Hepatocyte (in vitro differentiated cells): ENCODE measurements around the gene TBX21. TPM values are rescaled to one million over a fixed set of nuclear protein-coding genes. Genes with fewer than 3 reads are reported as not detected.
"Not testable (repeated sequence)": the region's sequence is repeated elsewhere in the genome, so short reads cannot be mapped to it uniquely, and the experiment has no call there.

Experiments used
- DNase-seq: peaks from one replicate; pipeline ENCODE4 v3.0.0-alpha.2; 2016; ENCODE audit warnings: low spot score
- H2AFZ ChIP-seq: fragments of 200-600 bp; sonication (generic); 2 replicates; pipeline ENCODE4 v1.6.0; 2016; ENCODE audit warnings: antibody characterized with exemption, mild to moderate bottlenecking
- H3K27ac ChIP-seq: fragments of 200-600 bp; sonication (generic); 2 replicates; pipeline ENCODE4 v1.5.1; 2016; ENCODE audit warnings: mild to moderate bottlenecking
- H3K27me3 ChIP-seq: fragments of 200-600 bp; sonication (generic); 2 replicates; pipeline ENCODE4 v1.6.1; 2016
- H3K36me3 ChIP-seq: fragments of 200-600 bp; sonication (generic); replicated peaks from 2 replicates; pipeline ENCODE4 v1.5.1; 2016; ENCODE audit warnings: low read depth; ENCODE audit not compliant: insufficient read depth
- H3K4me1 ChIP-seq: fragments of 200-600 bp; sonication (generic); 2 replicates; pipeline ENCODE4 v1.5.1; 2016; ENCODE audit warnings: mild to moderate bottlenecking, moderate library complexity; ENCODE audit not compliant: insufficient read depth
- H3K4me2 ChIP-seq: fragments of 200-600 bp; sonication (generic); 2 replicates; pipeline ENCODE4 v1.6.0; 2016
- H3K4me3 ChIP-seq: fragments of 200-600 bp; sonication (generic); 2 replicates; pipeline ENCODE4 v1.5.1; 2016; ENCODE audit warnings: mild to moderate bottlenecking
- H3K79me2 ChIP-seq: fragments of 200-600 bp; sonication (generic); 2 replicates; pipeline ENCODE4 v1.6.0; 2017; ENCODE audit warnings: mild to moderate bottlenecking
- H3K9me2 ChIP-seq: fragments of 200-600 bp; sonication (generic); replicated peaks from 2 replicates; pipeline ENCODE4 v1.6.0; 2017; ENCODE audit warnings: mild to moderate bottlenecking; ENCODE audit not compliant: insufficient read depth
- H3K9me3 ChIP-seq: fragments of 200-600 bp; sonication (generic); 2 replicates; pipeline ENCODE4 v1.5.1; 2016; ENCODE audit warnings: low read depth, mild to moderate bottlenecking
- H4K20me1 ChIP-seq: fragments of 200-600 bp; sonication (generic); 2 replicates; pipeline ENCODE4 v1.6.0; 2016; ENCODE audit warnings: mild to moderate bottlenecking; ENCODE audit not compliant: insufficient read depth, poor library complexity, severe bottlenecking
- EZH2 ChIP-seq: fragments of 200-600 bp; sonication (generic); IDR thresholded peaks from 2 replicates; pipeline ENCODE4 v1.6.1; 2016; ENCODE audit warnings: antibody characterized with exemption, mild to moderate bottlenecking, borderline replicate concordance
- EZH2phosphoT487 ChIP-seq: fragments of 200-600 bp; sonication (generic); IDR thresholded peaks from one replicate; pipeline ENCODE4 v1.6.1; 2018; ENCODE audit warnings: antibody characterized with exemption, mild to moderate bottlenecking, low read depth, moderate library complexity; ENCODE audit not compliant: unreplicated experiment, severe bottlenecking
- WGBS: methylation state at CpG from one replicate; pipeline ENCODE4 v1.1.6; 2016; ENCODE audit warnings: low lambda C conversion rate; ENCODE audit errors: missing lambda C conversion rate; 5-methylcytosine and 5-hydroxymethylcytosine counted together
- polyA plus RNA-seq: library from polyadenylated mRNA; unstranded; fragments of >200 nt; fragmentation: Nextera tagmentation; extraction: Ambion mirVana; gene quantifications from 2 replicates; pipeline ENCODE4 v1.2.1, GENCODE V29; 2016
- total RNA-seq: library from RNA; depleted of rRNA; stranded (reverse); fragments of >200 nt; gene quantifications from 2 replicates; pipeline ENCODE4 v1.2.3, GENCODE V29; 2014
- TF ChIP-seq, protein P1 (sequence below): fragments of 200-600 bp; sonication (generic); IDR thresholded peaks from 2 replicates; pipeline ENCODE4 v1.5.1; 2016; ENCODE audit warnings: antibody characterized with exemption, mild to moderate bottlenecking; ENCODE audit not compliant: poor library complexity

The TBX21 gene
- total and polyA plus RNA-seq, 2 experiments from 2014 or later: not detected

DNA sequence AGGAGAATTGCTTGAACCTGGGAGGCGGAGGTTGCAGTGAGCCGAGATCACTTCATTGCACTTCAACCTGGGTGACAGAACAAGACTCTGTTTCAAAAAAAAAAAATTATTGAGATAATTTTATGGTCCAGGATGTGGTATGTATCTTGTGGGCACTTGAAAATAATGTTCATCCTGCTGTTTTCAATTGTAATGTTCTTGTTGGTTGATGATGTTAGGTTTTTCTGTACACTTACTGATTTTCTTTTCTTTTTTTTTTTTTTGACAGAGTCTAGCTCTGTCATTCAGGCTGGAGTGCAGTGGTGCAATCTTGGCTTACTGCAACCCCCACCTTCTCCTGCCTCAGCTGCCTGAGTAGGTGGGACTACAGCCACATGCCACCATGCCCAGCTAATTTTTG, 29.7 kb downstream of the TBX21 start:
- H3K27ac ChIP-seq: no peak overlapping the region
- H2AFZ ChIP-seq: no peak overlapping the region
- no peak for TF ChIP-seq EZH2
- no peak for TF ChIP-seq EZH2phosphoT487
- H3K79me2 ChIP-seq: no peaks in the 10 kb centered on the region
- H3K9me3 ChIP-seq: no peaks in the 10 kb centered on the region
- DNase-seq: no peak
- no peak overlapping the region for H3K4me2 ChIP-seq
- no peaks in the 10 kb centered on the region for H3K36me3 ChIP-seq
- H3K4me3 ChIP-seq: no peak overlapping the region
- H3K27me3 ChIP-seq: peaks cover 3% of the 10 kb centered on the region
- 88% methylated on average over 2 of the region's 2 CpGs for WGBS
- H3K4me1 ChIP-seq: no peaks in the 10 kb centered on the region
- H3K9me2 ChIP-seq: no peaks in the 10 kb centered on the region
- H4K20me1 ChIP-seq: no peaks in the 10 kb centered on the region

DNA sequence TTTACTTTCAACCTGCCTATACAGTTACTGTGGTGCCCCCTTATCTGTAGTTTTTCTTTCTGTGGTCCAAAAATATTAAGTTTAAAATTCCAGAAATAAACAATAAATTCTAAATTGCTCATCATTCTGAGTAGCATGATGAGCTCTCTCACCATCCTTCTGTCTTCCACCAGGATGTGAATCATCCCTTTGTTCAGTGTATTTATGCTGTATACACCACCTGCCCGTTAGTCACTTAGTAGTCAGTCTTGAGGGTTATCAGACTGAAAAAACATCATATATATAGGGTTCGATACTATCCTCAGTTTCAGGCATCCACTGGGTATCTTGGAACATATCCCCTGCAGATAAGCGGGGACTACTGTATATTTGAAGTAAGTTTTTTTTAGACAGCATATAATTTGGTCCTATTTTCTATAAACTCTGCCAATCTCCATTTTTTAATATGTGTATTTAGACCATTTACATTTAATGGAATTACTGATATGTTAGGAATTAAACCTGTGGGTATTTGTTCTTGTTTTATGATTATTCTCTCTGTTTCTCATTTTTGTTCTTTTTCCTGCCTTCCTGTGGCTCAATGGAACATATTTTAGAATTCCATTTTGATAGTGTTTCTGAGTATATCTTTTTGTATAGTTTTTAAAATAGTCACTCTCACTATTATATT, 31.0 kb downstream of the TBX21 start:
- Histone ChIP-seq H3K79me2 (no peaks in the 10 kb centered on the region), H3K4me3 (no peak overlapping the region), H3K9me2 (no peaks in the 10 kb centered on the region), H3K4me1 (no peaks in the 10 kb centered on the region), H3K36me3 (no peaks in the 10 kb centered on the region), H3K9me3 (no peaks in the 10 kb centered on the region), H4K20me1 (no peaks in the 10 kb centered on the region), H3K27ac (no peak overlapping the region), H3K27me3 (peaks cover 3% of the 10 kb centered on the region), H2AFZ (no peak overlapping the region), H3K4me2 (no peak overlapping the region)
- DNase-seq: no peak
- 72% methylated on average over 3 of the region's 3 CpGs for WGBS
- TF ChIP-seq EZH2phosphoT487 (no peak), EZH2 (no peak)
- TF ChIP-seq, protein P1, sequence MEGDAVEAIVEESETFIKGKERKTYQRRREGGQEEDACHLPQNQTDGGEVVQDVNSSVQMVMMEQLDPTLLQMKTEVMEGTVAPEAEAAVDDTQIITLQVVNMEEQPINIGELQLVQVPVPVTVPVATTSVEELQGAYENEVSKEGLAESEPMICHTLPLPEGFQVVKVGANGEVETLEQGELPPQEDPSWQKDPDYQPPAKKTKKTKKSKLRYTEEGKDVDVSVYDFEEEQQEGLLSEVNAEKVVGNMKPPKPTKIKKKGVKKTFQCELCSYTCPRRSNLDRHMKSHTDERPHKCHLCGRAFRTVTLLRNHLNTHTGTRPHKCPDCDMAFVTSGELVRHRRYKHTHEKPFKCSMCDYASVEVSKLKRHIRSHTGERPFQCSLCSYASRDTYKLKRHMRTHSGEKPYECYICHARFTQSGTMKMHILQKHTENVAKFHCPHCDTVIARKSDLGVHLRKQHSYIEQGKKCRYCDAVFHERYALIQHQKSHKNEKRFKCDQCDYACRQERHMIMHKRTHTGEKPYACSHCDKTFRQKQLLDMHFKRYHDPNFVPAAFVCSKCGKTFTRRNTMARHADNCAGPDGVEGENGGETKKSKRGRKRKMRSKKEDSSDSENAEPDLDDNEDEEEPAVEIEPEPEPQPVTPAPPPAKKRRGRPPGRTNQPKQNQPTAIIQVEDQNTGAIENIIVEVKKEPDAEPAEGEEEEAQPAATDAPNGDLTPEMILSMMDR: no peak

DNA sequence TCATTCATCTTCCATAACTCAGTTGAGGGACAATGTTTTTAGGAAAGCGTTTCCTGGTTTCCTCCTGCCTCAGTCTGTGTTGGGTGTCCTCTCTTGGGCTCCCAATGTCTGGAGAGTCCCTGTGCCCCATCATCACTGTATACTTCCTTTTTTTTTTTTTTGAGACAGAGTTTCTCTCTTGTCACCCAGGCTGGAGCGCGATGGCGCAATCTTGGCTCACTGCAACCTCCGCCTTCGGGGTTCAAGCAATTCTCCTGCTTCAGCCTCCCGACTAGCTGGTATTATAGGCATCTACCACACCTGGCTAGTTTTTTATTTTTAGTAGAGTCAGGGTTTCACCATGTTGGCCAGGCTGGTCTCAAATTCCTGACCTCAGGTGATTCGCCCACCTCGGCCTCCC, 40.6 kb downstream of the TBX21 start:
- H4K20me1 ChIP-seq, H3K9me2 ChIP-seq, H3K4me3 ChIP-seq, H3K4me2 ChIP-seq, H3K27me3 ChIP-seq, DNase-seq, H3K27ac ChIP-seq, H3K79me2 ChIP-seq, H3K9me3 ChIP-seq, H3K4me1 ChIP-seq, H2AFZ ChIP-seq, H3K36me3 ChIP-seq: not testable (repeated sequence)
- WGBS: 91% methylated on average over 9 of the region's 9 CpGs

DNA sequence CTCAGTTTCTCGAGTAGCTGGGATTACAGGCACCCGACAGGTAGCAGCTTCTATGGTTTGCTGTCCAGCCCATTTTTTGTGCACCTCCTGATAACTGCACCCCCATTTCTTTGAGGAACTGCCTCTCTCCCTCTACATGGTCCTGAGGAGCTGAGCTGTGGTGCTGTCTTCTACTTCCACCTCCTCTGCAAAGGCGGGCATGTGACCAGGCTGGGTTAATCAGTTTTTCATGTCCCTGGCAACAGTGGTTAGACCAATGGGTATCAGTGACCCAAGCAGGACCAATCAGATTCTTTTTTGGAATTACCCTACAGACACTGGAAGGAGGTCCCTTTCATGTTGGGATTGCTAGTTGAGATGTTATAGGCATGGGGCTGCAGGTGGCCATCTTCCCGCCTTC, 41.3 kb downstream of the TBX21 start:
- 78% methylated on average over 4 of the region's 4 CpGs for WGBS
- Histone ChIP-seq H3K4me2 (no peak overlapping the region), H3K36me3 (no peaks in the 10 kb centered on the region), H2AFZ (no peak overlapping the region), H3K4me3 (no peak overlapping the region), H3K27ac (no peak overlapping the region), H3K27me3 (peaks cover 4% of the 10 kb centered on the region), H3K79me2 (no peaks in the 10 kb centered on the region), H3K9me3 (no peaks in the 10 kb centered on the region), H3K4me1 (no peaks in the 10 kb centered on the region), H3K9me2 (no peaks in the 10 kb centered on the region), H4K20me1 (no peaks in the 10 kb centered on the region)
- DNase-seq: no peak
- TF ChIP-seq EZH2phosphoT487 (no peak), EZH2 (no peak)
- TF ChIP-seq, protein P1: no peak
